GM21526 (cell line): ENCODE results near the gene SPRR2F.

ENCODE experiments used
- ATAC-seq: cut with Tn5 transposase; IDR thresholded peaks from one replicate; pipeline ENCODE4 v1.9.1; 2021; ENCODE audit warnings: moderate library complexity; ENCODE audit not compliant: unreplicated experiment, low FRiP score

SPRR2F gene

DNA sequence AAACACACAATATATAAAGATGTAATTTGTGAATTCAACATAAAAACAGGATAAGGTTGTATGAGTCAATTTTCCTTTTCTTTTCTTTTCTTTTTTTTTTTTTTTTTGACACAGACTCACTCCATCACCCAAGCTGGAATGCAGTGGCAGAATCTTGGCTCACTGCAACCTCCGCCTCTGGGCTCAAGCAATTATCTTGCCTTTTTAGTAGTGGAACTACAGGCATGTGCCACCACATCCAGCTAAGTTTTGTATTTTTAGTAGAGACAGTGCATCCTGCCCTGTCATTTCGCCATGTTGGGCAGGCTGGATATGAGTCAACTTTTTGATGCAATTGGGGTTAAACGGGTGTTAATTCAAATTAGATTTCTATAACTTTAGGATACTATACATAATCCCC lies 31.6 kb downstream of the SPRR2F start:
- ATAC-seq, result no peak

DNA sequence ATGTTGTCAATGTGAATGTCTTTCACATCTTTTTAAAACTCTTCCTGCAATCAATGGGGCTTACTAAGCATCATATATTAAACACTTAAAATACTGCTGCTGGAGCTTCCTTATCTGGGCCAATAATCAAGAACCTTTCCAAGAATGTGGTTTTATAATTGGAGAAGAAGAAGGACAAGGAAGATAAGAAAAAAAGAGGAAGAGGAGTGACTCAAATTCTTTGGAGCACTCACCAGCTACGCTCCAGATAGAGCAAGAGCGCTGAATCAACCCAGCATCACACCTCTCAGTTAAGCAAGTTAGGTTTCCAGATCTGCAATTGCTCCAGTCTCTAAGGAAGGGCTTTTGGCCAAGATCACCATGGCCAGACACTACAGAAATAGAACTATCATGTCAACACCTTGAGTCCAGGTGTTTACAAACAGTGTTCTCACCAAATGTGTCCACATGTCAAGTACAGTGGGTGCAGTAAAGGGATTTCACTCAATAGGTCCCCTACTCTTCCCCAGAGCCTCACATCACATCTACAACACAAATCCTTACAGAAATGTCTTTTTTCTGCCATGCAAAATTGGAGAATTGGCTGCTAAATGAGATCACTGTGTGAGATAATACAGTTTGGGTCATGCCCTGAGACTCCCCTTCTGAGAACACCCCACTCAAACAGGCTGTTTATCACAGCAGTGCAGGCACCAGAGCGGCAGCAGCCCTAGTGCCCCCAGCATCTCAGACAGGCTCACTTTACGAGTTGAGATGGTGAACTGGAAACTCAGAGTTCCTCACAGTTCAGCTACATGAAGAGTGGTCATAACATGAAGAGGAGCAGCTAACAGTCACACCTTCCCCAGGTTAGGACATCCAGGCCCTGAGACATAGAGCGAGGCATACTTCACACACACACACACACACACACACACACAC lies 40.2 kb downstream of the SPRR2F start:
- ATAC-seq, result no peak

- no peak for ATAC-seq
Measured at GRCh38 chr1:153071511-153071910, 41.8 kb downstream of the SPRR2F start, which contains the start of gene SPRR2B. Gene SPRR2B (minus strand): TSS chr1:153071611. CDS start chr1:153070839, 772 bp downstream.

- no peak for ATAC-seq
Measured at GRCh38 chr1:153070243-153070642, 43.1 kb downstream of the SPRR2F start.
